IMR-90 (cell line): ENCODE results near the gene SLC35E2B. TPM values are rescaled to one million over a fixed set of nuclear protein-coding genes. Genes with fewer than 3 reads are reported as not detected.

Experiments used
- ATAC-seq: fragments of 200-7000 bp; cut with Tn5 transposase; 2 replicates; pipeline ENCODE4 v1.9.1; 2020; ENCODE audit warnings: low read depth, mild to moderate bottlenecking, moderate library complexity
- BruUV-seq: library from RNA; stranded (reverse); fragments of 400-500 nt; replicated peaks from 2 replicates; lab custom pipeline; 2021; lab: Mats Ljungman, UMichigan
- CTCF ChIA-PET: fragments of 300-600 bp; formaldehyde crosslinking; extraction: SDS; loops from one replicate; lab custom pipeline; 2021; ENCODE audit warnings: antibody characterized with exemption; lab: Yijun Ruan, JAX
- POLR2A ChIA-PET: fragments of 300-600 bp; sonication (Branson Sonifier 250); formaldehyde crosslinking; loops from one replicate; lab custom pipeline; 2022; ENCODE audit warnings: antibody characterized with exemption; ENCODE audit not compliant: unreplicated experiment; lab: Charles Lee
- DNase-seq: peaks from one replicate; pipeline ENCODE4 v3.0.0; 2013
- H2AFZ ChIP-seq: replicated peaks from 2 replicates; pipeline ENCODE3; 2013; ENCODE audit warnings: low read length, mild to moderate bottlenecking; ENCODE audit not compliant: poor library complexity
- H2AK5ac ChIP-seq: 2 replicates; pipeline ENCODE4 v1.6.1; 2013; ENCODE audit warnings: low read depth, low read length, inconsistent platforms
- H2AK9ac ChIP-seq: replicated peaks from 2 replicates; pipeline ENCODE3; 2013; ENCODE audit warnings: mild to moderate bottlenecking, low read depth, low read length, moderate library complexity; ENCODE audit not compliant: poor library complexity
- H2BK120ac ChIP-seq: 2 replicates; pipeline ENCODE4 v1.6.1; 2013; ENCODE audit warnings: low read depth, low read length, inconsistent platforms
- H2BK15ac ChIP-seq: 3 replicates; pipeline ENCODE4 v1.6.1; 2013; ENCODE audit warnings: low read depth, low read length, inconsistent platforms
- H2BK20ac ChIP-seq: 2 replicates; pipeline ENCODE4 v1.6.1; 2013; ENCODE audit warnings: low read depth, mild to moderate bottlenecking, inconsistent platforms, low read length, moderate library complexity
- H2BK5ac ChIP-seq: 2 replicates; pipeline ENCODE4 v1.6.1; 2013; ENCODE audit warnings: mild to moderate bottlenecking, low read depth, low read length, inconsistent platforms; ENCODE audit not compliant: poor library complexity, severe bottlenecking
- H3K14ac ChIP-seq: replicated peaks from 2 replicates; pipeline ENCODE4 v1.6.1; 2013; ENCODE audit warnings: low read depth, low read length, inconsistent platforms
- H3K18ac ChIP-seq: 2 replicates; pipeline ENCODE4 v1.6.1; 2013; ENCODE audit warnings: low read depth, low read length, control low read depth
- H3K23ac ChIP-seq: 2 replicates; pipeline ENCODE4 v1.6.1; 2013; ENCODE audit warnings: low read depth, low read length, inconsistent platforms
- H3K27ac ChIP-seq: 2 replicates; pipeline ENCODE4 v1.5.1; 2013; ENCODE audit warnings: mild to moderate bottlenecking, control low read depth, low read length; ENCODE audit not compliant: insufficient read depth
- H3K27me3 ChIP-seq: 2 replicates; pipeline ENCODE4 v1.6.1; 2013; ENCODE audit warnings: low read length; ENCODE audit not compliant: control insufficient read depth, insufficient read depth
- H3K36me3 ChIP-seq: 2 replicates; pipeline ENCODE4 v1.6.1; 2013; ENCODE audit warnings: low read length, mixed read lengths; ENCODE audit not compliant: control insufficient read depth, insufficient read depth
- H3K4ac ChIP-seq: 2 replicates; pipeline ENCODE4 v1.6.1; 2013; ENCODE audit warnings: low read depth, low read length, inconsistent platforms
- H3K4me1 ChIP-seq: 2 replicates; pipeline ENCODE4 v1.6.1; 2013; ENCODE audit warnings: low read length, mixed read lengths; ENCODE audit not compliant: control insufficient read depth, insufficient read depth
- H3K4me2 ChIP-seq: 2 replicates; pipeline ENCODE4 v1.6.1; 2013; ENCODE audit warnings: low read depth, mild to moderate bottlenecking, control low read depth, low read length, moderate library complexity
- H3K4me3 ChIP-seq: 2 replicates; pipeline ENCODE4 v1.5.1; 2013; ENCODE audit warnings: low read depth, mild to moderate bottlenecking, control low read depth, low read length, moderate library complexity; ENCODE audit not compliant: insufficient read depth
- H3K56ac ChIP-seq: 2 replicates; pipeline ENCODE4 v1.6.1; 2013; ENCODE audit warnings: low read length, inconsistent platforms; ENCODE audit not compliant: insufficient read depth; ENCODE audit errors: extremely low read depth
- H3K79me1 ChIP-seq, 2 experiments: 2 replicates each; pipeline ENCODE4 v1.6.1; 2013; ENCODE audit warnings: low read length in 2 of 2, inconsistent platforms in 1 of 2, low read depth in 1 of 2
- H3K9ac ChIP-seq: 2 replicates; pipeline ENCODE4 v1.6.1; 2013; ENCODE audit warnings: low read depth, low read length, control low read depth
- H3K9me1 ChIP-seq: 2 replicates; pipeline ENCODE4 v1.6.1; 2013; ENCODE audit warnings: low read length, inconsistent platforms; ENCODE audit not compliant: insufficient read depth
- H3K9me3 ChIP-seq: 2 replicates; pipeline ENCODE4 v1.6.1; 2013; ENCODE audit warnings: low read length; ENCODE audit not compliant: control insufficient read depth, insufficient read depth
- H4K20me1 ChIP-seq: 2 replicates; pipeline ENCODE4 v1.6.1; 2013; ENCODE audit warnings: low read length, inconsistent platforms; ENCODE audit not compliant: insufficient read depth
- H4K5ac ChIP-seq: 2 replicates; pipeline ENCODE4 v1.6.1; 2013; ENCODE audit warnings: mild to moderate bottlenecking, low read depth, low read length, control low read depth
- H4K8ac ChIP-seq, 2 experiments: 2 replicates each; pipeline ENCODE4 v1.6.1; 2013; ENCODE audit warnings: low read depth in 2 of 2, low read length in 2 of 2, control low read depth in 1 of 2, inconsistent platforms in 1 of 2
- H4K91ac ChIP-seq: 2 replicates; pipeline ENCODE4 v1.6.1; 2013; ENCODE audit warnings: low read depth, low read length, inconsistent platforms; ENCODE audit not compliant: insufficient read depth
- CEBPB ChIP-seq: IDR thresholded peaks from 2 replicates; pipeline ENCODE4 v1.6.1; 2012; ENCODE audit warnings: low read depth, low read length, improper control_type of control experiment
- CHD1 ChIP-seq: IDR thresholded peaks from 2 replicates; pipeline ENCODE4 v1.6.1; 2012; ENCODE audit warnings: low read depth, low read length, improper control_type of control experiment
- CTCF ChIP-seq: conservative IDR thresholded peaks from 2 replicates; pipeline ENCODE4 v1.5.1; 2012; ENCODE audit warnings: mild to moderate bottlenecking, low read depth, low read length, improper control_type of control experiment
- ELK1 ChIP-seq: fragments of 150-350 bp; IDR thresholded peaks from 2 replicates; pipeline ENCODE4 v1.6.1; 2016; ENCODE audit warnings: low read depth, mild to moderate bottlenecking, low read length, moderate library complexity, borderline replicate concordance
- MAZ ChIP-seq: IDR thresholded peaks from 2 replicates; pipeline ENCODE4 v1.6.1; 2012; ENCODE audit warnings: low read depth, mild to moderate bottlenecking, low read length, improper control_type of control experiment, moderate library complexity, borderline replicate concordance
- MXI1 ChIP-seq: IDR thresholded peaks from 2 replicates; pipeline ENCODE4 v1.6.1; 2012; ENCODE audit warnings: low read depth, mild to moderate bottlenecking, low read length, moderate library complexity, borderline replicate concordance
- NFE2L2 ChIP-seq: fragments of 150-350 bp; IDR thresholded peaks from 2 replicates; pipeline ENCODE4 v1.6.1; 2016; ENCODE audit warnings: low read depth, mild to moderate bottlenecking, low read length
- RAD21 ChIP-seq: IDR thresholded peaks from 2 replicates; pipeline ENCODE4 v1.6.1; 2012; ENCODE audit warnings: low read length, improper control_type of control experiment
- RFX5 ChIP-seq: IDR thresholded peaks from 2 replicates; pipeline ENCODE4 v1.8.0; 2012; ENCODE audit warnings: low read depth, mild to moderate bottlenecking, low read length, moderate library complexity
- USF2 ChIP-seq: fragments of 150-350 bp; IDR thresholded peaks from 2 replicates; pipeline ENCODE4 v1.6.1; 2017; ENCODE audit warnings: mild to moderate bottlenecking, antibody characterized with exemption, low read length, low read depth
- WGBS, 2 experiments: methylation state at CpG; one replicate each; pipeline versions ENCODE4 v1.1.5 to v1.1.7; 2013; ENCODE audit warnings: missing lambda C conversion rate in 2 of 2; ENCODE audit not compliant: insufficient read length in 1 of 2; ENCODE audit errors: extremely low coverage in 2 of 2; 5-methylcytosine and 5-hydroxymethylcytosine counted together
- dilution Hi-C: fragments of 300-500 bp; cut with HindIII; formaldehyde crosslinking; loops from one replicate; pipeline ENCODE4 v1.14.3; 2018; ENCODE audit warnings: low sequenced_read_pairs; ENCODE audit not compliant: unreplicated experiment
- in situ Hi-C: fragments of 300-500 bp; cut with MboI; formaldehyde crosslinking; loops from 3 replicates; pipeline ENCODE4 v1.14.3; 2019; ENCODE audit warnings: low sequenced_read_pairs, inconsistent platforms, mixed read lengths
- intact Hi-C: fragments of 100-400 bp; cut with micrococcal nuclease; formaldehyde crosslinking; loops from 2 replicates; pipeline ENCODE4 v1.10.0; 2022
- polyA plus RNA-seq, 3 experiments: library from polyadenylated mRNA; depleted of rRNA; stranded (reverse); fragments of >200 nt; gene quantifications; 2 replicates each; pipeline ENCODE4 v1.2.3, GENCODE V29; 2012; ENCODE audit warnings: low replicate concordance in 1 of 3
- total RNA-seq: library from RNA; depleted of rRNA; stranded (reverse); fragments of >200 nt; gene quantifications from 2 replicates; pipeline ENCODE4 v1.2.3, GENCODE V29; 2012

SLC35E2B gene
- total and polyA plus RNA-seq, 2 of the 4 experiments (the other 2 are of a cell fraction): 14.9 to 30.2 TPM

DNA sequence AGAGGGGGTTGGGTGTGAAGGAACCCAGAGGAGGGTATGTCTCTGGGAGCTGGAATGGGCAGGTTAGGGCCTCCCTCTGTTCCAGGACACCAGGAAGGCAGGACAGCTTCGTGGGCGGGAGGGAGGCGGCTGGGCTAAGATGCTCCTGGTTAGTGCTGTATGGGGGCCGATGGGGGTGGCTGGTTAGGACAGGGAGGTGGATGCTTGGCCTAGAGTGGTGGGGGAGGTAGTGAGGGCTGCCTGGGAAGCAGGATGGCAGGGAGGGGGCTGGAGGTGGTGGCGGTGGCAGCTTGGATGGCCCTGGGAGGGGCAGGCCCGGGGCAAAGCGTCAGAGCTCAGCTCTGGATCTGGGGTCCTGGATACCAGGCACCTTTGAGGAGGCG lies 66.8 kb downstream of the SLC35E2B start (continued):
- TF ChIP-seq CTCF (no peak), RFX5 (no peak), RAD21 (no peak)

DNA sequence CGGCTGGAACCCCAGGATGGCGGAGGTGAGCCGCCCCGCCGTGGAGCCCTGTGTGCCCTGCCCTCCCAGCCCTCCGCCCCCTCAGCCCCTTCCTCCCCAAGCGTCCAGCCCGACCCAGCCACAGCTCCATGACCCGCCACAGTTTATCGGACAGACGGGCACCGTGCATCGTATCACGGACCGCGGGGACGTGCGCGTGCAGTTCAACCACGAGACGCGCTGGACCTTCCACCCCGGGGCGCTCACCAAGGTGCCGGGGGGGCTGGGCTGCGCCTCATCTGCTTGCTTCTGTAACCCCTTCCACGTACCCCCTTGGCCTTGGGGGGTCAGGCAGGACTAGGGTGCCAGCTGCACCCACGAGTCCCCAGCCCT lies 67.2 kb downstream of the SLC35E2B start:
- DNase-seq: no peak
- Histone ChIP-seq H3K4me3 (no peak overlapping the region), H3K27ac (no peak overlapping the region), H4K91ac (no peak overlapping the region), H3K14ac (no peak overlapping the region), H4K5ac (no peak overlapping the region), H3K79me1 (peaks cover 0 to 16% of the 10 kb centered on the region in 2 experiments; a peak in 1 of 4 replicates), H2AK9ac (peak overlapping the region; percentile 42), H2AK5ac (no peak overlapping the region), H4K8ac (no peak overlapping the region), H3K4ac (no peak overlapping the region), H4K20me1 (peaks cover 20% of the 10 kb centered on the region), H2AFZ (no peak overlapping the region), H3K36me3 (peaks cover 31% of the 10 kb centered on the region), H2BK20ac (no peak overlapping the region), H3K56ac (no peak overlapping the region), H3K4me1 (peaks cover 3% of the 10 kb centered on the region; the same call in 1 of the 2 replicates), H2BK5ac (no peak overlapping the region), H3K9ac (no peak overlapping the region), H2BK120ac (no peak overlapping the region), H3K27me3 (no peaks in the 10 kb centered on the region), H3K18ac (no peak overlapping the region), H3K9me3 (no peaks in the 10 kb centered on the region), H3K23ac (no peak overlapping the region), H3K9me1 (no peaks in the 10 kb centered on the region), H2BK15ac (no peak overlapping the region), H3K4me2 (no peak overlapping the region)
- CTCF ChIA-PET: no interaction called here
- BruUV-seq: no TSS peak
- WGBS, 2 experiments: 70% methylated on average over 2 of the region's 28 CpGs; no CpG with 5 or more reads in 1 of the 2 experiments
- POLR2A ChIA-PET: no interaction called here
- dilution Hi-C loops: no loop called here
- ATAC-seq: no peak
- intact Hi-C loops: no loop called here
- in situ Hi-C loops: no loop called here
- TF ChIP-seq CTCF (no peak), USF2 (no peak), MAZ (no peak), CEBPB (no peak), RFX5 (no peak), NFE2L2 (no peak), MXI1 (no peak), ELK1 (no peak), CHD1 (no peak)
